ENCODE results near the gene AGBL1.

GRCh38 chr15:86505951-86506350, 426.3 kb downstream of the AGBL1 start:
- TF ChIP-seq CTCF (IDR thresholded peaks at IDR 0.05) (no peak), EZH2 (IDR thresholded peaks at IDR 0.05; ENCODE audit: borderline replicate concordance, insufficient read depth, low read depth, low read length, poor library complexity, severe bottlenecking) (no peak)

Measured in B cell (primary cell).